Natural killer cell (primary cell): ENCODE results near the gene METTL9. TPM values are rescaled to one million over a fixed set of nuclear protein-coding genes. Genes with fewer than 3 reads are reported as not detected.

Experiments
- ATAC-seq, 3 donors: fragments of 150-1000 bp in 2 of 3; fragments of 200-7000 bp in 1 of 3; cut with Tn5 transposase; 1 replicate in 1 of 3; 2 replicates in 2 of 3; pipeline ENCODE4 v1.10.0; 2021; ENCODE audit warnings: mild to moderate bottlenecking in 2 of 3, moderate library complexity in 2 of 3
- DNase-seq, 2 donors: peaks; one replicate each; pipeline versions ENCODE4 v3.0.0 to v3.0.0-alpha.2; 2013 to 2021; ENCODE audit warnings: mixed read lengths in 1 of 2
- H3K27ac ChIP-seq: one replicate; pipeline ENCODE4 v1.5.1; 2013; ENCODE audit warnings: mild to moderate bottlenecking, low read length
- H3K27me3 ChIP-seq: one replicate; pipeline ENCODE4 v1.6.1; 2013; ENCODE audit warnings: low read length; ENCODE audit not compliant: control insufficient read depth, insufficient read depth
- H3K36me3 ChIP-seq: one replicate; pipeline ENCODE4 v1.6.1; 2013; ENCODE audit warnings: low read length; ENCODE audit not compliant: control insufficient read depth, insufficient read depth
- H3K4me1 ChIP-seq: one replicate; pipeline ENCODE4 v1.6.1; 2013; ENCODE audit warnings: low read length; ENCODE audit not compliant: control insufficient read depth, insufficient read depth
- H3K4me3 ChIP-seq: one replicate; pipeline ENCODE4 v1.5.1; 2013; ENCODE audit warnings: low read length
- H3K9me3 ChIP-seq: one replicate; pipeline ENCODE4 v1.6.1; 2013; ENCODE audit warnings: low read length; ENCODE audit not compliant: control insufficient read depth, insufficient read depth
- H3K27ac Mint-ChIP-seq, 2 donors: one replicate each; pipeline ENCODE4 v1.8.0; 2022; ENCODE audit warnings: mild to moderate bottlenecking in 2 of 2, mixed read lengths in 2 of 2, moderate library complexity in 1 of 2
- H3K27me3 Mint-ChIP-seq, 2 donors: one replicate each; pipeline ENCODE4 v1.8.0; 2022; ENCODE audit warnings: low read depth in 2 of 2, mixed read lengths in 2 of 2
- H3K36me3 Mint-ChIP-seq: one replicate; pipeline ENCODE4 v1.8.0; 2022; ENCODE audit warnings: mixed read lengths
- H3K4me1 Mint-ChIP-seq, 2 donors: one replicate each; pipeline ENCODE4 v1.8.0; 2022; ENCODE audit warnings: mixed read lengths in 2 of 2
- H3K4me3 Mint-ChIP-seq: one replicate; pipeline ENCODE4 v1.8.0; 2022; ENCODE audit warnings: mild to moderate bottlenecking, moderate library complexity, mixed read lengths
- H3K9me3 Mint-ChIP-seq, 2 donors: one replicate each; pipeline ENCODE4 v1.8.0; 2022; ENCODE audit warnings: mixed read lengths in 2 of 2
- WGBS: methylation state at CpG from one replicate; pipeline ENCODE4 v1.1.7; 2013; ENCODE audit warnings: missing lambda C conversion rate; ENCODE audit not compliant: insufficient coverage; 5-methylcytosine and 5-hydroxymethylcytosine counted together
- intact Hi-C: fragments of 100-400 bp; cut with micrococcal nuclease; formaldehyde crosslinking; loops from one replicate; pipeline ENCODE4 v1.14.2; 2022
- total RNA-seq, 4 donors: library from RNA; stranded (reverse); fragments of 120-200 nt in 1 of 4; gene quantifications; one replicate each; pipeline versions ENCODE4 v1.2.3 to v1.2.4, GENCODE V29; 2013 to 2022
- TF ChIP-seq, protein P1 (sequence below): fragments of 200-600 bp; IDR thresholded peaks from one replicate; pipeline ENCODE4 v1.8.0; 2022; ENCODE audit warnings: antibody characterized with exemption

METTL9 gene
- total RNA-seq, 3 donors from 2014 or later (not counting 1 experiment from before 2014, with no cell fraction given): 73.1 to 110 (median 85.1) TPM

- no peaks in the 10 kb centered on the region for H3K27me3 ChIP-seq
- no peak for DNase-seq
- intact Hi-C loops: no loop called here
- 72% methylated on average over 4 of the region's 5 CpGs for WGBS
- Mint-ChIP-seq H3K4me1 (peaks cover 0 to 5% of the 10 kb centered on the region in 2 donors), H3K27me3 (no peaks in the 10 kb centered on the region), H3K36me3 (no peaks in the 10 kb centered on the region), H3K4me3 (no peak overlapping the region), H3K9me3 (no peaks in the 10 kb centered on the region), H3K27ac (no peak overlapping the region)
- no peak for ATAC-seq
- no peaks in the 10 kb centered on the region for H3K9me3 ChIP-seq
- H3K4me3 ChIP-seq: no peak overlapping the region
- H3K4me1 ChIP-seq: no peaks in the 10 kb centered on the region
- H3K27ac ChIP-seq: no peak overlapping the region
- TF ChIP-seq, protein P1, sequence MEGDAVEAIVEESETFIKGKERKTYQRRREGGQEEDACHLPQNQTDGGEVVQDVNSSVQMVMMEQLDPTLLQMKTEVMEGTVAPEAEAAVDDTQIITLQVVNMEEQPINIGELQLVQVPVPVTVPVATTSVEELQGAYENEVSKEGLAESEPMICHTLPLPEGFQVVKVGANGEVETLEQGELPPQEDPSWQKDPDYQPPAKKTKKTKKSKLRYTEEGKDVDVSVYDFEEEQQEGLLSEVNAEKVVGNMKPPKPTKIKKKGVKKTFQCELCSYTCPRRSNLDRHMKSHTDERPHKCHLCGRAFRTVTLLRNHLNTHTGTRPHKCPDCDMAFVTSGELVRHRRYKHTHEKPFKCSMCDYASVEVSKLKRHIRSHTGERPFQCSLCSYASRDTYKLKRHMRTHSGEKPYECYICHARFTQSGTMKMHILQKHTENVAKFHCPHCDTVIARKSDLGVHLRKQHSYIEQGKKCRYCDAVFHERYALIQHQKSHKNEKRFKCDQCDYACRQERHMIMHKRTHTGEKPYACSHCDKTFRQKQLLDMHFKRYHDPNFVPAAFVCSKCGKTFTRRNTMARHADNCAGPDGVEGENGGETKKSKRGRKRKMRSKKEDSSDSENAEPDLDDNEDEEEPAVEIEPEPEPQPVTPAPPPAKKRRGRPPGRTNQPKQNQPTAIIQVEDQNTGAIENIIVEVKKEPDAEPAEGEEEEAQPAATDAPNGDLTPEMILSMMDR: no peak
- H3K36me3 ChIP-seq: no peaks in the 10 kb centered on the region
Observed at GRCh38 chr16:21703589-21704174, 104.3 kb downstream of the METTL9 start.

DNA sequence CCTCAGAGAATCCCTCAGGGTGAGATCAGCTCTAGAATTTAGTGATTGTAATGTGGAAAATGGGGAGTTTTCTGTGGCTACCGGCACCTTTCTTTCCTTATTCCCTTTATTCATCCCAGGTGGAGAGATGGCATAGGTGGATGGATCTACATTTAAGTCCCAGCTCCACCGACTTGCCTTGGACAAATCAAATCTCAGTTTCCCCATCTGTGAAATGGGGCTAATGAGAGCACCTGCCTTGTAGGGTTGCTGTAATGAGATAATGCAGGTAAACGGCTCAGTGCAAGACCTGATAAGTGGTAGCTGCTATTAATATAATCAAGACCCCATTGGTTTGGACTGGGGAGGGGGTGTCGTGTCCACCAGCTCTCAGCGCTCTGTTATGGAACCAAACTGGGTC is 104.9 kb downstream of the METTL9 start:
- Mint-ChIP-seq H3K9me3 (no peaks in the 10 kb centered on the region), H3K4me3 (no peak overlapping the region), H3K36me3 (no peaks in the 10 kb centered on the region), H3K27ac (no peak overlapping the region), H3K27me3 (no peaks in the 10 kb centered on the region), H3K4me1 (peaks cover 0 to 7% of the 10 kb centered on the region in 2 donors)
- H3K27ac ChIP-seq: no peak overlapping the region
- intact Hi-C loops: no loop called here
- H3K4me3 ChIP-seq: no peak overlapping the region
- TF ChIP-seq, protein P1: no peak
- DNase-seq (no peak), ATAC-seq (no peak)
- H3K36me3 ChIP-seq: no peaks in the 10 kb centered on the region
- 88% methylated on average over 3 of the region's 5 CpGs for WGBS
- H3K27me3 ChIP-seq: no peaks in the 10 kb centered on the region
- H3K4me1 ChIP-seq: no peaks in the 10 kb centered on the region
- H3K9me3 ChIP-seq: no peaks in the 10 kb centered on the region

GRCh38 chr16:21704733-21705132 is 105.4 kb downstream of the METTL9 start:
- DNase-seq (no peak), ATAC-seq (no peak)
- H3K27me3 ChIP-seq: no peaks in the 10 kb centered on the region
- intact Hi-C loops: no loop called here
- H3K27ac Mint-ChIP-seq: no peak overlapping the region
- 98% methylated on average over 6 of the region's 6 CpGs for WGBS
- no peak overlapping the region for H3K4me3 Mint-ChIP-seq
- TF ChIP-seq, protein P1: no peak
- H3K36me3 ChIP-seq: no peaks in the 10 kb centered on the region
- H3K4me3 ChIP-seq: no peak overlapping the region
- no peaks in the 10 kb centered on the region for H3K9me3 ChIP-seq
- no peaks in the 10 kb centered on the region for H3K4me1 ChIP-seq
- H3K9me3 Mint-ChIP-seq: no peaks in the 10 kb centered on the region
- H3K27ac ChIP-seq: no peak overlapping the region
- H3K4me1 Mint-ChIP-seq: peaks cover 0 to 7% of the 10 kb centered on the region in 2 donors
- no peaks in the 10 kb centered on the region for H3K27me3 Mint-ChIP-seq
- no peaks in the 10 kb centered on the region for H3K36me3 Mint-ChIP-seq

Other genes starting within 250 kb of the METTL9 start
- 1 to 10 TPM; 2.2 to 4.4 (median 2.6) TPM for gene IGSF6, start 53.0 kb downstream of the METTL9 start, total RNA-seq
- under 1 TPM in 1 of 3 donors, not detected in 2; 0.14 TPM for gene OTOA, start 64.4 kb downstream of the METTL9 start, total RNA-seq